Measurements from ENCODE around the gene TMEM97.
A peak's percentile ranks its signal among the peaks of the same experiment; 100 is the strongest.
"Not testable (repeated sequence)": the region's sequence is repeated elsewhere in the genome, so short reads cannot be mapped to it uniquely, and the experiment has no call there.

The TMEM97 gene

DNA sequence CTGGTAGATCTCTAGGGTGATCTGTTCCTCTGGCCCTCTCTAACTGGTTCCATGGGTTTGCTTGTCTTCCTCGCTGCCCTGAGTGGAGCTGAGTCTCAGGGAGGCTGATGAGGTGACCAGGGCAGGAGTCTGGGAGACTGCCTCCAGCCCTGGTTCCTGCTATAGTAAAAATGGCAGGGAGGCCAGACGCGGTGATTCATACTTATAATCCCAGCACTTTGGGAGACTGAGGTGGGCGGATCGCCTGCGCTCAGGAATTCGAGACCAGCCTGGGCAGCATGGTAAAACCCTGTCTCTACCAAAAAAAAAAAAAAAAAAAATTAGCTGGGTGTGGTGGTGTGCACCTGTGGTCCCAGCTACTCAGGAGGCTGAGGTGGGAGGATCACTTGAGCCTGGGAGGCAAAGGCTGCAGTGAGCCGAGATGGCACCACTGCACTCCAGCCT, 19.8 kb downstream of the TMEM97 start:
- not testable (repeated sequence) for DNase-seq

DNA sequence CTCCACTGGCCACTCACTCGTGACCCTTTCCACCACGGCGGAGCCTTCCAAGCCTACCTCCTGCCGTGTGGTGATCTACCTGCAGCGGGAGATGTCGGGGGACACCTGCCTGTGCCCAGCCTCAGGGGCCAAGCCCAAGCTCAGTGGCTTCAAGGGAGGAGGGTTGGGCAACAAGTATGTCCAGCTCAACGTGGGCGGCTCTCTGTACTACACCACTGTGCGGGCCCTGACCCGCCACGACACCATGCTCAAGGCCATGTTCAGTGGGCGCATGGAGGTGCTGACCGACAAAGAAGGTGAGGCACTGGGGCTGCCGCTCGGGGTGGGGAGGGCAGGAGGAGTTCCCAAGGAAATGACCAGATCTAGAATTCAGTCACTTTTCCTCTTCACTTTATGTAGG, 20.4 kb downstream of the TMEM97 start:
- no peak for DNase-seq

DNA sequence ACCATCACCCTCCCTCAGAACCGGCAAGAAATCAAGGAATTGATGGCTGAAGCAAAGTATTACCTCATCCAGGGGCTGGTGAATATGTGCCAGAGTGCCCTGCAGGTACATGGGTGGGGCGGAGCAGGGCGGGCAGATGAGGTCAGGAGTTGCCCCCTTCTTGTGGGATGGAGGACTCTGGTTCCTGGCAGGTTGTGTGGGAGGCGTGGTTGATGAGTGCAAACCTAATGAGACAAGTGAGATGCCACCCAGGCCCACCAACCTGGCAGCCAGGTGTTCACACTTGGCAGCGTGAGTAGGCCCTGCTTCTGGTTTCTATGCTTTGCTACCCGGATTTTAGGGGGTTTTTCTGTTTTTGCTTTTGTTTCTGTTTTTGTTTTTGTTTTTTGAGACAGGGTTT, 21.4 kb downstream of the TMEM97 start:
- no peak for DNase-seq

DNA sequence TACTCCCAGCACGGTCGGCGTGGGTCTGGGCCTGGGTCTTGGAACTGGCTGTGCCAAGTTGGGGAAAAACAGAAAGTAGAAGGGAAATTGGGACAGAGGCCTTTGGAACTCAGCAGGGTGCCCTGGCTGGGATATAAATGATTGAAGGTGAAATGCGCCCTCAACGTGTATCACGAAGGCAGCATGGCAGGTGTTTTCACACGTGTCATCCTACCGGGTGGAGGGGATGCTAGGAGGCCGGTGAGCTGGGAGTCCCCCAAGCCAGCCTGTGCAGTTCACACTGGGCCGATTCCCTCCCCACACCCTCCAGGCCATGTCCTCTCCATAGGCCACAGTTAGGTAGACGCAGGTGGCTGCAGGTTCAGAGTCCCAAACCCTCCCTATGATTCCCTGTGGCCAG, 22.5 kb downstream of the TMEM97 start:
- DNase-seq: no peak

DNA sequence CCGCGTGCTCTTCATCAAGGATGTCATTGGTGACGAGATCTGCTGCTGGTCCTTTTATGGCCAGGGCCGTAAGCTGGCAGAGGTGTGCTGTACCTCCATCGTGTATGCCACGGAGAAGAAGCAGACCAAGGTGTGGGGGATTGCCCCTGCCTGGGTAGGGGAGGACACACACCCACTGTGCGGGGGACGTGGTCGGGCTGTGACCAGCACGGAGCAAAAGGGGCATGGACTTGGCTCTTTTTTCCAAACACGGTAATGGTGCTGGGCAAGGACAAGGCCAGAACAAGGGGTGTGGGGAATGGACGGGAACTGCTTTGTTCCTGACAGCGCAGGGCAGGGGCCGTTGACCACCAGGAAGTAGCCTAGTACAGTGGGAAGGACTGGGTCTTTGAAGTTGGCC, 23.3 kb downstream of the TMEM97 start:
- DNase-seq: no peak

DNA sequence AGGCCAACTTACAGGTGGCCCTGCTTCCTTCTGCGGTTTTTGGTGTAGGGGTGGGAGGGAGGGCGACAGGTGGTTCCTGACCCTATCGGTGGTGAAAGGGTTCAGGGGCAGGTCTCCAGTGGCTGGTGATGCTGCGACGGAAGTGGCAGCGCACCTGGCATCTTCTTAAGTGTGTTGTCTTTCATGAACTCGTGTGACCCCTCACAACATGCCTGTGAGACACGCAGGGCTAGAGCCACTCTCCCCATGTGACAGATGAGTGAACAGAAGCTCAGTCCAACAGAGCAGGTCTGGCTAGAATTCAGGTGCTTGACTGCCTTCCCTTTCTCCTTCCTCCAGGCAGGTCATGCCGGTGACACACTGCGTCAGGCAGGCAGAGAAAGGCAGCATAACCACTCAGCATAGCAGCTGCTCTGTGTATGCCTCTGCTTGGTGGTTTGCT, 24.5 kb downstream of the TMEM97 start:
- no peak for DNase-seq

DNA sequence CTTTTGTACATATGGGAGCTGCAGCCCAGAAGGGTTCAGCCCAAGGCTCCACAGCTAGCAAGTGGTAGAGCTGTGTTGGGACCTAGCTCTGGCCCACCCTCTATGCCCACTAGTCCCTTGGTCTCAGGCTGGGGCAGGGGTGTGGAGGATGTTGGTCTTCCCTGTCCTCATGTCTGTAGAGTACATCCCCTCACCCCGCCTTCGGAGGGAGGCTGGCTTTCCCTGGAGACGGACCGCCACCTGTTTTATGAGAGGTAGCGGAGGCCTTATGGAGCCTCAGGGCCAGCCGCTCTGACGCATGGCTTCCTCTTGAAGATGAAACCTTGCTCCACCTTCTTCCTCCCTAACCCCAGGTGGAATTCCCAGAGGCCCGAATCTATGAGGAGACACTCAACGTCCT, 25.0 kb downstream of the TMEM97 start:
- DNase-seq: no peak

DNA sequence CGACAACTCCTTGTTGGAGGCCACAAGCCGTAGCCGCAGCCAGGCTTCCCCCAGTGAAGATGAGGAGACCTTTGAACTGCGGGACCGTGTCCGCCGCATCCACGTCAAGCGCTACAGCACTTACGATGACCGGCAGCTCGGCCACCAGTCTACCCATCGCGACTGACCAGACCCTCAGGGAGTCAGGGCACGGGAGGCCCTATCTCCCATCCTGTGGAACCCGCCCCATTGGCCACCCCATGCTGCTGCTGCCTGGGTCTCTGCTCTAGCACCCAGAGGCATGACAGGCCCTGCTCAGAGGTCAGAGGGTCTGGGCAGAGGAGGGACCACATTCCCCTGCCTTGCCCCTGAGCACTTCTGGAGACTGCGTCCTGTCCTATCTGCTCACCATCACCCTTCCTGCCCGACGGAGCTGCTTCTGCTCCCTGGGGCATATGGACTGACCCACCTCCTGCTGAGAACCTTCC, 25.5 kb downstream of the TMEM97 start:
- no peak for DNase-seq

DNA sequence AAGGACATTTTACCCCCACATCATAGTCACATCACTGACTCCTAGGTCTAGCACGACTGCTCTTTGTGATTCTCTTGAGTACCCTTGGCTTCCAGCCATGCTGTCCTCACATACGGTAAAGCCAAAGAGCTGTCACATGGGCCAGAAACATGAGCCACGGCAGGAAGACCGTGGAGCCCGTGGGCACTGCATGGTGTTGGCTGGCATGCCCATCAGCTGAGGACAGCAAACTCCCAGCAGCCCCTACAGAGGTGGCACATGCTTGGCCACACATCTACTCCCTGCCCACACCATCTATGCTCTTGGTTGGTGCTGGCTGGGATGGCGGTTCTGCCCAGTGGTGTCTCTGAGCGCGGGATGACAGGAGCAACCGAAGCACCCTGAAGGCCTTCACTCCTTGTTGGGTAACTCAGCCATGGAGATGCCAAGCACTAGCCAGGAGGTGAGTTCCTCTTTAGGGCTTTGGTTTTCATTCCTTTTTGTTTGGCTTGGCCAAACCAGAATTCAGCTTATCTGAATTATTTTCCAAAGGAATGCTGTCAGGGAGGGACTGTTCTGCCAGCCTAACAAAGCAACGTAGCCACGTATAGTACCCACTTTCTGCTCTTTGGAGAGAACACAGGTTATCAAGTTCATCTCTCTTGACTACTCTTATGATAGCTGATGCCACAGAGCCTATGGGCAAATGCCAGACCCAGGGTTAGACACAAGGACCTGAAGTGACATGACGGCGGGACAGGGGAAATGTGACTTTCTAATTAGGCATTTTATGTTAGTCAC, 26.6 kb downstream of the TMEM97 start:
- DNase-seq: no peak

DNA sequence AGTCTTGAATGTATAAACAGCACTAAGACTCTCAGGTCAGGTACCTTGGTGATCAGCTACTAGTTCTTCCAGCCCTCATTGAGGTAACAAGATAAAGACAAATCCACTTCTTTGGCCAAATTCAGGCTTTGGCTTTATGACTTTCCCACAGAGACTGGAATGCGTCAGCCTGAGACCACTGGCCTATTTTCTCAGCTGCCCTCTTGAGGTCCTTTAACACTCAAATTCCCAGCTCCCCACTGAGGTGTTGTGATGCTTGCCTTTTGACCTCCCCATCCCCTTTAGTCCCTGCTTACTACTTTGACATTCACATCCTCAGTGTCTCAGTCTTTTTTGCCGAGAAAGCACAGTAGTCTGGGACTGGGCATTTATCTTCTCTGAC, 27.2 kb downstream of the TMEM97 start:
- no peak for DNase-seq

DNA sequence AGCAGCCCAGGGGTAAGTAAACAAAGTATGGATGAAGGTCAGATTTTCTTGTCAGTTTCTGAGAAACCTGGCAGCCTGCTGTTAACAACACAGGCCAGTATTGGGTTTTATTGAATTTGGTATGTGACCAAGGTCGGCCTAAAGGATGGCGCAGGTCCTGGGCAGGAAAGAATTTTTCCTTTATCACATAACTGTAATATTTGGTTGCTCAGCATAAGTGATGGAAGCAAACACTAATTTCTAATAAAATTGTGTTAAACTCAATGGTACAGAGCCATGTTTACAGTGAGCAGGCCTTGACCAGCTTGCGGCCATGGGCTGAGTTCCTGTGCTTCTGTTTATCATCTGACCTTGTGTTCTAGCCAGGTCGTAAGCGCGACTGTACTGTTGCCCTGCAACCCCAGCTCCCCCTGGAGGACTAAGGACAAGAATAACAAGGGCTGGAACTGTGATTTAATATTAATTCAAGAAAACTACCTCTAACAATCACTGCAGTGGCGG, 27.8 kb downstream of the TMEM97 start:
- no peak for DNase-seq

DNA sequence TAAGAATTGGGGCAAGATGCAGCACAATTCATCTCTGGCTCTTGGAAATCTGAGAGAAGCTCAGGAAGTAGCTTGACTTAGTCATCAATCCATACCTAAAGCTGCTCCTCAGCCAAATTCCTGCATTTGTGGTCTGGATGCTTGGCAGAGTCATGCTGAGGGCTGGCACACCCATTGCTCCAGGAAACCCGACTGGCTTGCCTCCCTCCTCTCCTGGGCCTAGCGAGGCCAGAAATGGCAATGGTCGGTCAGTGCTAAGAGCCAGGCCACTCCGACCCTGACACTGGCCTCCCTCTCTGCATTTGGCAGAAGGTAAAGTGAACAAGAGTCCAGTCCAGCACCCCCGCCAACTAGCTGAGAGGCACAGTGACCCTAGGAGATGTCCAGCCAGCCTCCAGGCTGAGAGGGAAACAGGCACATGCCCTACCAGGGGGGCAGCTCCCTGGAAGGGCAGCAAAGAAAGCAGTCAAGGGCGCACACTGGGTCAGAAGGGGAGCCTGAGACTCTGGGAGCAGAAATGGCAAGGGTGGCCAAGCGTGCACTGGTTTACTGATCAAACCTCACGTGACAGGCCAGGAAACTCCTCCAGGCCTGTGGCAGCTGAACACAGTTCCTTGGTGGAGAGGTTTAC, 28.4 kb downstream of the TMEM97 start:
- no peak for DNase-seq

DNA sequence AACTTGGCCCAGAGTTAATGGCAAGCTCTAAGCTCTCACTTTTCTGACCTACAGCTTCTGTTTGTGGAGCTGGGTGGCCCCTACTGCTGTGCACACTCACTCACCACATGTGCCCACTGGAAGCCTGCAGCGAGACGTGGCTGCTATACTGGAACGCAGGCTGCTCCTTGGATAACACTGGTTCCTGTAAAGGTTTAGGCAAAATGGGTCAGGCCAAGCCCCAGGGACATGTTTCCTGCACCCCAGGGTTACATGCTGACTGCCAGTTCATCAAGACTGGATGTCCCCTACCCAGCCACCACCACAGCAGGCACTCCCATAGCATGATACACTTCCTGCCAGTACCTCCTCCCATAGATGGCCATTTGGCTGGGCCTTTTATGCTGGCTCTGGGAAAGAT, 30.0 kb downstream of the TMEM97 start:
- no peak for DNase-seq

DNA sequence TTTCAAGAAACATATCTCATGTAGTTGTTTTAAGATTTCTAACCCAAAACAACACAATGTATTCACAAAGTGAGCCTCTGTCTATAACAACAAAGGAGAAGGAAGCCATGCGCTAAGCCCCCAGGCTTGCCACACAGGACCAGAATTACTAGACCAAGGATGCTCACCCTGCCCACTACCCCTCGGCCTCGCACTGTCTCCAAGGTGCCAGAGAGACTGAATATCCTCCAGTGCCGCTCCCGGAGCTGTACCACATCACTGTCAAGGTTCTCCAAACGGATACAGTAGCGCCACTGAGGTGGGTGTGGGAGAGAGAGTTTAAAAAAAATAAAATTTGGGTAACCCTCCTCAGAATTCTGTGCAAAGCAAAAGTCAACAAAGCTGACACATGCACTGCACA, 31.3 kb downstream of the TMEM97 start:
- no peak for DNase-seq

DNA sequence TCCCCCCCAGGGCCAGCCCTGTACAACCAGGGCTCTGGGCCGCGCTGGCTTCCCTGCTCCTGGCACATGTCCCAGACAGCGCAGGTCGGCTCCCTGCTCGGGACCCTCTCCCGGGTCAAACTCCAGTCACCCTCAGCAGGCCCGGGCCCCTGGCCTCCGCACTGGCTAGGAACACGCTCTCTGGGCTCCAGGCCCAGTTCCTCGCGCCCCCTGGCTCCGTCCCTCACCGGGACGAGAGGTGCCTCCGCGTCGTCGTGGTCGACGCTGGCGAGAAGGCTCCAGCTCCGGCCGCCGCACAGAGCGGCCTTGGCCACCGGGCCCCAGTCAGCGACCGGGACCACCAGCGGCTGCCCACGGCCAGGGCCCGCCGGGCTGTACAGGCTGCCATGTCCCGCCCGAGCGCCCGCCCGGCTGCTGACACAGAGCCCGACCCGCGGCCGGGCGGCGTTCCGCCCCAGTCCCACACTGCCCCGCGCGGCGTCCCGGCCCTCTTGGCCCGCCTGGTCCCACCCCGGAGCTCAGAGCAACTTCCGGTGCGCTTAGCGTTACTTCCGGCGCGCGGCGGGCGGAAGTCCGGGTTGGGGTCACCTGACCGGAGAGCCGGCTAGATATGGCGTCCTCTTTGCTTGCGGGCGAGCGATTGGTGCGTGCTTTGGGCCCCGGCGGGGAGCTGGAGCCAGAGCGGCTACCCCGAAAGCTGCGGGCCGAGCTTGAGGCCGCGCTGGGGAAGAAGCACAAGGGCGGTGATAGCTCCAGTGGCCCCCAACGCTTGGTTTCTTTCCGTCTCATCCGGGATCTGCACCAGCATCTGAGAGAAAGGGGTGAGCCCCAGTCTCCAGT, 38.3 kb downstream of the TMEM97 start, which contains the start of gene POLDIP2:
Gene POLDIP2 (minus strand): TSS at position 467 of the 840 bp plus-strand sequence. CDS start 79 bp downstream, at position 388.
- peak; percentile 92 to 95 for DNase-seq

DNA sequence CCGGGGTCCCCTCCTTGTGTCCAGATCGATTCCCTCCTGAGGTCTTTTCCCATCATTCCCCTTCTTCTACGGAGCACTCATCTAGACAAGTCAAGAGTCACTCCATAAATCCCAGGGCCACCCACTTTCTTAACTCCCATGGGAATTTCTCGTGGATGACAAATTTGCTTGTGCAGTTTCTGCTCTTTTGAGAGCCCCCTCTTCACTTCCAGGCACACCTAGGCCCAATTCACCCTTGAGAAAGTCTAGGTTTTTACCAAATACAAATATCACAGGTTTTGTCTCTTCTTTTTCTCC, 38.8 kb downstream of the TMEM97 start:
- DNase-seq: no peak

DNA sequence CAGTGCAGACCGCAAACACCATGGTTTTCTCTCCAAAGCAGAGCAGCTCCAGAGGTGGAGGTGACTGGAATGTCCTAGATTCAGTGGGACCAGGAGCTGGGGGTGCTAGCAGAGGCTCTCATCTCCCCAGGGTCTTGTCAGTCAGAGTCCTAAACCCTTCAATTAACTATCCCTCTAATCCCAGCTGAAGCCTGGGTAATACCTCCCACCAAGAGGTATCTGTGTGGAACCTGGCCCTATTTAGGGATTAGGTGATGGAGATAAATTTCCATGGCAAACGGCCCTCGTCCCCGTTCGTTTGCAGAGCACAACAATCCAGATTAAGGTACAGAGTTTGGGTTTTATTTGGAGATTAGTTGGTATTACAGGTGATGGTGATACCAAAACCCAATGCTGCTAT, 44.2 kb downstream of the TMEM97 start:
- no peak for DNase-seq

DNA sequence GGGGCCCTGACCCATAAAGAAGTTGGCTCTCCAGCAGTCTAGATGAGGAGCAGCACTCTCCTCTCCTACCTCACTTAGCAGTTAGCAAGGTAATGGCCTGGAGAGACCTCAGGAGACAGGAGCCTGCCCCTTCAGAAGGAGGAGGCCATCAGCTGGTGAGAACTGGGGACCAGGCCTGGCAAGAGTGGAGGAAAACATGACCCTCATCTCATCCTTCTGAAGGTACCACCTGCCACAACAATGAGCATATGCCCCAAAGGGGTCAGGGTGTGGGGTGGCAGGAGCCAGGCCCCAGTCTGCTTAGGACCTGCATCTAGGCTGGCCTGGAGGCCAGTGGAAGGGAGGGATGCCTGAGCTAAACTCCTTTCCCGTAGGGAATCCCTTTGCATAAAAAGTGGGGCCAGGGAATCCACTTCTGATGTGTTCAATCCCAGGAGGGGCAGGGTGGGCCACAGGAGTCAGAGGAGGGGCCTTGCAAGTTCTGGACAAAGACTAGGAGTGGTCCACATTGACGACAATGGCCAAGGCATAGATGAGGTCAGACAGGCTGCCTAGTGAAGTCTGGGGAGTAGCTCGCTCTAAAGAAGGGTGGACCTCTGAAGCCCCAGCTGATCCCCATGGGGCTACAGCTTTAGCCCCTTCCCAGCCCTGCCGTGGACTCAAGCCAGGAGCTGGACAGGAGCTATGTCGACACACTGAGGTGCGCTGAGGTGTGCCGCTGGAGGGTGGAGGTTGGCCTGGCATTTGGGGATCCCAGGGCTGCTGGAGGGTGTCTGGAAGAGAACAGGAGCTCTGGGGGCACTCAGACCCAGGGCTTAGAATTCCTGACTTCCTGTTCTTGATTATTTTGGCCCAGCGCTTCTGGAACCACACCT, 45.0 kb downstream of the TMEM97 start:
- DNase-seq: no peak

DNA sequence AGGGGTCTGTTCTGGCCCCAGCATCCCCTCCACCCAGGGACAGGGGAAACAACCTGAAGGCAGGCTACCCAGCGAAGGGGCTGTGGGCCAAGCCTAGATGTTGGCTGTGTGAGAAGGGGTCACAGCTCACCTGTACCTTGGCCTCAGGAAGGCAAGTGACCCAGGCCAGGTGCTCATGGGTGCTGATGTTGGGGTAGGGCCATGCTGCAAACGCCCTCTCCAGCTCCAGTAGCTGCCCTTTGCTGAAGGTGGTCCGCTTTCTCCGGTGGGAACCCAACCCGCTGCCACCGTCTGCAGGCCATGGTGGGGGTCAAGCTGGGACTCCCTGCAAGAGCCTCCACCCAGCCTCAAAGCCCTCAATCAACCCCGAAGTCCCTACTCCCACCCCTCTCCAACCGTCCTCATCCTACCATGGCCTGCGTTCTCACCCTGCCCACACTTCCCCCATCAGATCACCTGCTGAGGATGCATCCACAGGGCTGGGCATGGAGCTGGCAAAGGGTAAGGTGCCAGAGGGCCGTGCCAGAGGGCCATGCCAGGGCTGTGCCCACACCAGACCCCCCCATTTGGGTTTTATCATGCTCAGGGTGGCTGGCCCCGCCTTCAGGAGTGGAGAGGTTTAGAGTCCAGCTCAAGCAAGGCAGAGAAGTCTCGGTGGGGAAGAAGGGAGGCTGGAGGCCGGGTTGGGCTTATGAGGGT, 45.8 kb downstream of the TMEM97 start, which contains the start of gene SEBOX:
Gene SEBOX (minus strand): TSS at position 535 of the 699 bp plus-strand sequence. CDS start 48 bp downstream, at position 487.
- no peak for DNase-seq

DNA sequence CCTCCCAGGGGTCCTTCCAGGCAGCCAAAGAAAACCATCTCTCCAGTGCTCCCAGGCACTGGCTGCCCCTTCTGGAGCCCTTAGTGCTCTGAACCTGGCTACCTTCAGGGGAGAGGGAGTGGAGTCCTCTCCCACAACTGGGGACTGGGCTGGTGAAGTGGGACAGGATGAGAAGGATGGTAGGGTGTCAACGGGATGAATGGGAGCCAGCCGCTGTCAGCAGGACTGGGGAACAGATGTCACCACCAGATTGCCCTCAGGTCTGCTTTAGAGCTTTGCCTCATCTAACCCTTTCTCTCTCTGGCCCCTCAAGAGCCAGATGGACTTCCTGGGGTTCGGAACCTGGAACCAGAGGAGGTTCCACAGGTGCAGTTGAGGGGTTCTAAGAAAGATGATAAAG, 46.5 kb downstream of the TMEM97 start:
- no peak for DNase-seq

DNA sequence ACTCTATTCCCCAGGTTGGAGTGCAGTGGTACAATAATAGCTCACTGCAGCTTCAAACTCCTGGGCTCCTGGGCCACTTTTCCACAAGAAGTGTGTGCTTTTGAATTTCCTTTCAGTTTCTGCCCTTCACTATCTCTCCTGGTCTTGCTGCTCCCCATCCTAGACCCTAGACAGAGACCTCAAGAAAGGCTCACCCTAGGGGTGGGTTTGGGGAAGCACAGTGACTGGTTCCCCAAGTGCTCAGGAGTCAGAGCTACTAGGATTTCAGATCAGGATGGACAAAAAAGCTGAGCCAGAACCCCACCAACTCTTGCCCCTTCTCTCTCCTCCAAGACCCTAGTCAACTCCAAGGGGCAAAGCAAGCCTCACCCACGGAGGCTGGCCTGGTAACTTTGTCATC, 47.6 kb downstream of the TMEM97 start:
- no peak for DNase-seq
